GM21576 (cell line): Measurements from ENCODE around the gene KDM4C.

Experiments used
- ATAC-seq: cut with Tn5 transposase; IDR thresholded peaks from one replicate; pipeline ENCODE4 v1.9.1; 2021; ENCODE audit warnings: mild to moderate bottlenecking, moderate library complexity; ENCODE audit not compliant: unreplicated experiment

KDM4C gene

GRCh38 chr9:6960777-6961176 lies 203.0 kb downstream of the KDM4C start:
- ATAC-seq, result no peak

GRCh38 chr9:6961845-6962522 lies 204.2 kb downstream of the KDM4C start:
- ATAC-seq, result no peak

GRCh38 chr9:6965566-6965965 lies 207.8 kb downstream of the KDM4C start:
- no peak for ATAC-seq

- ATAC-seq, result no peak
Measured at GRCh38 chr9:6968271-6968670, 210.5 kb downstream of the KDM4C start.

- no peak for ATAC-seq
Measured at GRCh38 chr9:6969805-6970204, 212.0 kb downstream of the KDM4C start.

GRCh38 chr9:6973089-6973488 lies 215.3 kb downstream of the KDM4C start:
- no peak for ATAC-seq

- peak; percentile 99 for ATAC-seq
Measured at GRCh38 chr9:6973762-6974161, 216.0 kb downstream of the KDM4C start.

GRCh38 chr9:6975198-6975597 lies 217.4 kb downstream of the KDM4C start:
- ATAC-seq, result no peak

GRCh38 chr9:6977761-6978160 lies 220.0 kb downstream of the KDM4C start:
- no peak for ATAC-seq

- ATAC-seq, result no peak
Measured at GRCh38 chr9:6978591-6978990, 220.8 kb downstream of the KDM4C start.

GRCh38 chr9:6984941-6985578 lies 227.3 kb downstream of the KDM4C start:
- no peak for ATAC-seq

- no peak for ATAC-seq
Measured at GRCh38 chr9:6986141-6986815, 228.5 kb downstream of the KDM4C start.

- no peak for ATAC-seq
Measured at GRCh38 chr9:6987381-6987780, 229.6 kb downstream of the KDM4C start.

- ATAC-seq, result no peak
Measured at GRCh38 chr9:6991418-6991817, 233.6 kb downstream of the KDM4C start.

- ATAC-seq, result no peak
Measured at GRCh38 chr9:6996061-6996854, 238.5 kb downstream of the KDM4C start.

- no peak for ATAC-seq
Measured at GRCh38 chr9:6997330-6997729, 239.6 kb downstream of the KDM4C start.

- no peak for ATAC-seq
Measured at GRCh38 chr9:6999794-7000193, 242.0 kb downstream of the KDM4C start.

- no peak for ATAC-seq
Measured at GRCh38 chr9:7001571-7001970, 243.8 kb downstream of the KDM4C start.

- ATAC-seq, result no peak
Measured at GRCh38 chr9:7003861-7004260, 246.1 kb downstream of the KDM4C start.

GRCh38 chr9:7006417-7006816 lies 248.6 kb downstream of the KDM4C start:
- ATAC-seq, result no peak

GRCh38 chr9:7008411-7008810 lies 250.6 kb downstream of the KDM4C start:
- ATAC-seq, result no peak
